ENCODE results near the gene KCNE4.
A peak's percentile ranks its signal among the peaks of the same experiment; 100 is the strongest.

The KCNE4 gene

DNA sequence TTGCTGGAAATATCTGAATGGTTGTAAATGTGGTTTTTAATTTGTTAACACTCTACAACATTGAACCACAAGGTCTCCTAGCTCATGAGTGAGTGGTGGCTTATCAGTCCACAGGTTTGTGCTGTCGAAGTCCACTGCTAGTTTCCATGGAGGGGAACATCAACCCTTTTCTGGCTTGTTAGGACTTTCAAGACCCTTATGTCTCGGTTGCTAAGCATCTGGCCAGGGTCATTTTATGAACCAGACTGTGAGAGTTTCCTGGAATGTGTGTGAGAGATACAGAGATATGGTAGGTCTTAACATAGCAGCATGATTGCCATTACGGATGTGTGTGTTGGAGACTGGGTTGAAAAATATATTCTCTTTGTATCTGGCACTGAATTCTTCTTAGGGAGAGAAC lies 36.9 kb downstream of the KCNE4 start:
- no peak for DNase-seq (ENCODE audit: low spot score)

DNA sequence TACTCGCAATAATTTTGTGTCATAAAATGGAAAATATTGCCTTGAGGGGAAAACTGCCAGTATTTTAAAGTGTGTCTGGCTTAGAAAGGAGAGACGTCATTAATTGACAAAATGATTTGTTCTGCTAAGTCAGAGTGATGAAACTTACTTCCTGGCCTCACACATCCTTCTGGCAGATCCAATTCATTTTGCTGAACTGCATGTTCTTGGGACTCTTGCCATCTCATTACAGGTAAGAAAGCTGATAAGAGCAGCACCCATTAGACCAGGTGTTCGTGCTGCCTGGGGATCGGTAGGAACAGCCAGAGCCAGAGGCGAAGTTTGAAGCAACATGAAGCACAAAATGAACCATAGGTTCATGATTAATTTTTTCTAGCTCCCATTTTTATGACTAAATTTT lies 38.0 kb downstream of the KCNE4 start:
- DNase-seq (ENCODE audit: low spot score), result no peak

- DNase-seq (ENCODE audit: low spot score), result no peak
Measured at GRCh38 chr2:223090540-223091235, 38.7 kb downstream of the KCNE4 start.

DNA sequence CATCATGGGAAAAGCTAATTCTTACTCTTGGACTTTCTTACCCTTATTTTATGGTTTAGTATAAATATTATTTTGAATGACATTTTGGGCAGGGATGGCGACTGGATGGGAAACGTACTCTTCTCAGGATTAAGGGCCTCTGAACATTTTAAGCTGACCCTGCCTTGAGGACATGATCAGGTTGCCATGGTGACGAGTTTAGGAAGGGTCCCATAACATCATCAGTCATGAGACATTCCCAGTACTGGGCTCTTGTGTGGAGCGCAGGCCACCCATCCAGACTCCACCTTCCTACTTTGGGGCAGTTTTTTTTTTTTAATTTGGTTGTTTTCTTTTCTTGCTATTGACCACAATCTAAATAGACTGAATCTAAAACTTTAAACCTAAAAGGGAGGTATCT lies 40.7 kb downstream of the KCNE4 start:
- no peak for DNase-seq (ENCODE audit: low spot score)

- DNase-seq (ENCODE audit: low spot score), result peak; percentile 22
Measured at GRCh38 chr2:223093436-223094241, 41.6 kb downstream of the KCNE4 start.

GRCh38 chr2:223095207-223095606 lies 43.2 kb downstream of the KCNE4 start:
- DNase-seq (ENCODE audit: low spot score), result no peak

GRCh38 chr2:223096235-223096970 lies 44.4 kb downstream of the KCNE4 start:
- no peak for DNase-seq (ENCODE audit: low spot score)

DNA sequence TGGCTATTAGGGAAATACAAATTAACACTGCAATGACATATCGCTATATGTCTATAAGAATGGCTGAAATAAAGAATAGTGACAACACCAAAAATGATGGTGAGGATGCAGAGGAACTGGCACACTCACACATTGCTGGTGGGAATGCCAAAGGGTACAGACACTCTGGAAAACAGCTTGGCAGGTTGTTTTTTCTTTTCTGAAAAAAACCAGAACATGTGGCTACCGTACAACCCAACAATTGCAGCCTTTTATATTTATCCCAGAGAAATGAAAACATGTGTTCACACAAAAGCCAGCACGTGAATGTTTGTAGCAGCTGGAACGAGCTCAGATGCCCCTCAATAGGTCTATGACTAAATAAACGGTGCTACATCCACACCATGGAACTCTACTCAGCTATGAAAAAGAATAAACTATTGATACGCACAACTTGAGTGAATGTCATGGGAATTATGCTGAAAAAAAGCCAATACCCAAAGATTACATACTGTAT lies 45.9 kb downstream of the KCNE4 start:
- DNase-seq (ENCODE audit: low spot score), result no peak

GRCh38 chr2:223099561-223099960 lies 47.6 kb downstream of the KCNE4 start:
- DNase-seq (ENCODE audit: low spot score), result no peak

- peak; percentile 54 for DNase-seq (ENCODE audit: low spot score)
Measured at GRCh38 chr2:223100061-223100511, 48.1 kb downstream of the KCNE4 start.

GRCh38 chr2:223101340-223102039 lies 49.5 kb downstream of the KCNE4 start:
- peak; percentile 24 for DNase-seq (ENCODE audit: low spot score)

GRCh38 chr2:223102040-223102400 lies 50.0 kb downstream of the KCNE4 start:
- no peak for DNase-seq (ENCODE audit: low spot score)

- no peak for DNase-seq (ENCODE audit: low spot score)
Measured at GRCh38 chr2:223102450-223102849, 50.5 kb downstream of the KCNE4 start.

DNA sequence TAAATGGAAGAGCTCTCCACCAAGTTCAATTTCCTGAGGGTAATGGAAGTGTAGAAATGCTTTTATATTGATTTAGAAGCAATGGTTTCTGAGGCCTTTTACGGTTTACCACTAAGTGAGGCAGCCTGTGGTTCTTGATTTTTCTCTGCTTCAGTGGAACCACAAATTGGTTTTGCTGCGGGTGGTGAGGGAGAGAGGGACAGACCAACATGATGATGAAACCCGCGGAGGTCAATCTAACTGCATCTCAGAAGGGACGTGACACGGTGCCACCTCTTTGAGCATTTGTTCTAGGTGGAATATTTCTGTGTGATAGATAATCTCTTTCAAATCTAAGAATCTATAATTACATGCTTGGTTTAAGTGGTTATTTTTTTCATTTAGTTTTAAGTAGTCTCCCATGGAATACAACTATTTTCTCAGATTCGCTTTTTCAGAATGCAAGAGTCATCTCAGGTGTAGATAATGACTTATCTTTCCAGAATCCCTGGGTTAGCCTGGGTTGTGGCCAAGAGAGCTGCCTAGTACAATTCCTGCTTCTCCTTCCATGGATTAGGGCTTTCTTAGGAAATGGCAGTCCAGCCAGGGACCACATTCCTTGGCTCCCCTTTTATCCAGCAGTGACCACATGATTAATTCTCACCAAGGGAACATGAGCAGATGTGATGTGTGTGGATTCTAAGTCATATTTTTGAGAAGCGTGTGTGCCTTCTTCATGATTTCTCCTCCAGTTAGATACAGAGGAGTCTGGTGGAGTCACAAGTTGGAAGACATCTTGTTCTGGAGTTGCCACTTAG lies 52.5 kb downstream of the KCNE4 start:
- no peak for DNase-seq (ENCODE audit: low spot score)
